Globus pallidus (tissue), 1 donor: ENCODE measurements around the gene PPARD.
"Not testable (repeated sequence)": the region's sequence is repeated elsewhere in the genome, so short reads cannot be mapped to it uniquely, and the experiment has no call there.

ENCODE experiments used
- DNase-seq: peaks from one replicate; pipeline ENCODE4 v3.0.0-alpha.2; 2015; ENCODE audit warnings: low spot score

The PPARD gene

GRCh38 chr6:35406711-35407485 lies 64.5 kb downstream of the PPARD start:
- DNase-seq = no peak

GRCh38 chr6:35409245-35409644 lies 66.9 kb downstream of the PPARD start:
- DNase-seq = no peak

GRCh38 chr6:35410131-35410530 lies 67.8 kb downstream of the PPARD start:
- DNase-seq = no peak

GRCh38 chr6:35411066-35411465 lies 68.7 kb downstream of the PPARD start:
- no peak for DNase-seq

- no peak for DNase-seq
Observed at GRCh38 chr6:35412102-35412501, 69.7 kb downstream of the PPARD start.

GRCh38 chr6:35413911-35414310 lies 71.6 kb downstream of the PPARD start:
- DNase-seq = no peak

- DNase-seq = peak; percentile 94
Observed at GRCh38 chr6:35415065-35415891, 72.9 kb downstream of the PPARD start.

- peak; percentile 74 for DNase-seq
Observed at GRCh38 chr6:35417979-35418661, 75.8 kb downstream of the PPARD start.

GRCh38 chr6:35419417-35419816 lies 77.1 kb downstream of the PPARD start:
- no peak for DNase-seq

GRCh38 chr6:35419961-35420360 lies 77.6 kb downstream of the PPARD start:
- no peak for DNase-seq

- no peak for DNase-seq
Observed at GRCh38 chr6:35425284-35425683, 82.9 kb downstream of the PPARD start.

- no peak for DNase-seq
Observed at GRCh38 chr6:35426074-35426473, 83.7 kb downstream of the PPARD start.

- DNase-seq = no peak
Observed at GRCh38 chr6:35427435-35427834, 85.1 kb downstream of the PPARD start.

- DNase-seq = no peak
Observed at GRCh38 chr6:35427851-35428321, 85.5 kb downstream of the PPARD start.

GRCh38 chr6:35428421-35429149 lies 86.2 kb downstream of the PPARD start:
- no peak for DNase-seq

GRCh38 chr6:35429463-35429862 lies 87.1 kb downstream of the PPARD start:
- no peak for DNase-seq

- no peak for DNase-seq
Observed at GRCh38 chr6:35432291-35432690, 89.9 kb downstream of the PPARD start.

GRCh38 chr6:35432702-35433101 lies 90.3 kb downstream of the PPARD start:
- DNase-seq = not testable (repeated sequence)

GRCh38 chr6:35435074-35435837 lies 92.9 kb downstream of the PPARD start:
- DNase-seq = no peak

GRCh38 chr6:35436071-35436857 lies 93.9 kb downstream of the PPARD start:
- no peak for DNase-seq
